Progenitor cell of endocrine pancreas (in vitro differentiated cells): ENCODE measurements around the gene LRMDA. TPM values are rescaled to one million over a fixed set of nuclear protein-coding genes. Genes with fewer than 3 reads are reported as not detected.

ENCODE experiments used
- DNase-seq: peaks from one replicate; pipeline ENCODE4 v3.0.0; 2021; ENCODE audit warnings: low spot score; ENCODE audit not compliant: unreplicated experiment
- H3K27ac Mint-ChIP-seq: 2 replicates; pipeline ENCODE4 v1.8.0; 2021; ENCODE audit warnings: mild to moderate bottlenecking, moderate library complexity, mixed read lengths
- H3K27me3 Mint-ChIP-seq: 2 replicates; pipeline ENCODE4 v1.8.0; 2021; ENCODE audit warnings: mixed read lengths
- H3K36me3 Mint-ChIP-seq: 2 replicates; pipeline ENCODE4 v1.8.0; 2022; ENCODE audit warnings: mixed read lengths; ENCODE audit not compliant: insufficient read depth
- H3K4me1 Mint-ChIP-seq: 2 replicates; pipeline ENCODE4 v1.8.0; 2021; ENCODE audit warnings: low read depth, mixed read lengths
- H3K4me3 Mint-ChIP-seq: 2 replicates; pipeline ENCODE4 v1.8.0; 2021; ENCODE audit warnings: low read depth, mild to moderate bottlenecking, moderate library complexity, mixed read lengths
- H3K9me3 Mint-ChIP-seq: 2 replicates; pipeline ENCODE4 v1.8.0; 2021; ENCODE audit warnings: low read depth, mixed read lengths
- CTCF ChIP-seq: fragments of 200-600 bp; sonication (generic); IDR thresholded peaks from one replicate; pipeline ENCODE4 v1.5.0; 2021; ENCODE audit warnings: antibody characterized with exemption, mild to moderate bottlenecking; ENCODE audit not compliant: unreplicated experiment
- total RNA-seq: library from RNA; stranded (reverse); gene quantifications from 2 replicates; pipeline ENCODE4 v1.2.1, GENCODE V29; 2021

The LRMDA gene
- total RNA-seq, 1 donor from 2014 or later, result 6.5 TPM

- Mint-ChIP-seq H3K36me3 (no peaks in the 10 kb centered on the region), H3K27me3 (no peaks in the 10 kb centered on the region), H3K9me3 (no peaks in the 10 kb centered on the region), H3K4me3 (no peak overlapping the region), H3K4me1 (peaks cover 52% of the 10 kb centered on the region), H3K27ac (no peak overlapping the region)
- no peak for TF ChIP-seq CTCF
- DNase-seq, result no peak
Observed at GRCh38 chr10:75506930-75507329, 75.5 kb downstream of the LRMDA start.

- Mint-ChIP-seq H3K27me3 (no peaks in the 10 kb centered on the region), H3K27ac (no peak overlapping the region), H3K36me3 (no peaks in the 10 kb centered on the region), H3K4me1 (peaks cover 53% of the 10 kb centered on the region), H3K9me3 (no peaks in the 10 kb centered on the region), H3K4me3 (no peak overlapping the region)
- no peak for DNase-seq
- no peak for TF ChIP-seq CTCF
Observed at GRCh38 chr10:75507469-75507868, 76.0 kb downstream of the LRMDA start.

- TF ChIP-seq CTCF, result no peak
- H3K4me3 Mint-ChIP-seq, result no peak overlapping the region
- no peak for DNase-seq
- no peaks in the 10 kb centered on the region for H3K9me3 Mint-ChIP-seq
- no peaks in the 10 kb centered on the region for H3K36me3 Mint-ChIP-seq
- no peaks in the 10 kb centered on the region for H3K27me3 Mint-ChIP-seq
- peaks cover 56% of the 10 kb centered on the region for H3K4me1 Mint-ChIP-seq
- peak overlapping the region; percentile 45 for H3K27ac Mint-ChIP-seq
Observed at GRCh38 chr10:75508239-75508813, 76.9 kb downstream of the LRMDA start.

GRCh38 chr10:75508814-75509306 lies 77.4 kb downstream of the LRMDA start:
- Mint-ChIP-seq H3K27ac (peak overlapping the region; percentile 57), H3K9me3 (no peaks in the 10 kb centered on the region), H3K4me3 (peak overlapping the region; percentile 4), H3K4me1 (peaks cover 61% of the 10 kb centered on the region), H3K36me3 (no peaks in the 10 kb centered on the region), H3K27me3 (no peaks in the 10 kb centered on the region)
- DNase-seq, result no peak
- TF ChIP-seq CTCF, result no peak

- peaks cover 64% of the 10 kb centered on the region for H3K4me1 Mint-ChIP-seq
- TF ChIP-seq CTCF, result no peak
- no peaks in the 10 kb centered on the region for H3K36me3 Mint-ChIP-seq
- DNase-seq, result no peak
- no peak overlapping the region for H3K4me3 Mint-ChIP-seq
- no peak overlapping the region for H3K27ac Mint-ChIP-seq
- H3K27me3 Mint-ChIP-seq, result no peaks in the 10 kb centered on the region
- no peaks in the 10 kb centered on the region for H3K9me3 Mint-ChIP-seq
Observed at GRCh38 chr10:75509706-75510105, 78.3 kb downstream of the LRMDA start.
